Memory B cell (primary cell): ENCODE results near the gene CPLX1.

ENCODE experiments used
- ATAC-seq: fragments of 150-1000 bp; cut with Tn5 transposase; 2 replicates; pipeline ENCODE4 v1.10.0; 2021; ENCODE audit warnings: low read depth, mild to moderate bottlenecking, moderate library complexity
- DNase-seq, 2 donors: peaks; one replicate each; pipeline ENCODE4 v3.0.0; 2022; ENCODE audit warnings: low spot score in 2 of 2
- H3K27ac Mint-ChIP-seq: one replicate; pipeline ENCODE4 v1.8.0; 2022; ENCODE audit warnings: mild to moderate bottlenecking, moderate library complexity, mixed read lengths
- H3K27me3 Mint-ChIP-seq: one replicate; pipeline ENCODE4 v1.8.0; 2022; ENCODE audit warnings: mixed read lengths
- H3K36me3 Mint-ChIP-seq: one replicate; pipeline ENCODE4 v1.8.0; 2022; ENCODE audit warnings: mild to moderate bottlenecking, mixed read lengths
- H3K4me1 Mint-ChIP-seq: one replicate; pipeline ENCODE4 v1.8.0; 2022; ENCODE audit warnings: mixed read lengths
- H3K4me3 Mint-ChIP-seq: one replicate; pipeline ENCODE4 v1.8.0; 2022; ENCODE audit warnings: mild to moderate bottlenecking, moderate library complexity, mixed read lengths
- H3K9me3 Mint-ChIP-seq: one replicate; pipeline ENCODE4 v1.8.0; 2022; ENCODE audit warnings: mixed read lengths

CPLX1 gene

DNA sequence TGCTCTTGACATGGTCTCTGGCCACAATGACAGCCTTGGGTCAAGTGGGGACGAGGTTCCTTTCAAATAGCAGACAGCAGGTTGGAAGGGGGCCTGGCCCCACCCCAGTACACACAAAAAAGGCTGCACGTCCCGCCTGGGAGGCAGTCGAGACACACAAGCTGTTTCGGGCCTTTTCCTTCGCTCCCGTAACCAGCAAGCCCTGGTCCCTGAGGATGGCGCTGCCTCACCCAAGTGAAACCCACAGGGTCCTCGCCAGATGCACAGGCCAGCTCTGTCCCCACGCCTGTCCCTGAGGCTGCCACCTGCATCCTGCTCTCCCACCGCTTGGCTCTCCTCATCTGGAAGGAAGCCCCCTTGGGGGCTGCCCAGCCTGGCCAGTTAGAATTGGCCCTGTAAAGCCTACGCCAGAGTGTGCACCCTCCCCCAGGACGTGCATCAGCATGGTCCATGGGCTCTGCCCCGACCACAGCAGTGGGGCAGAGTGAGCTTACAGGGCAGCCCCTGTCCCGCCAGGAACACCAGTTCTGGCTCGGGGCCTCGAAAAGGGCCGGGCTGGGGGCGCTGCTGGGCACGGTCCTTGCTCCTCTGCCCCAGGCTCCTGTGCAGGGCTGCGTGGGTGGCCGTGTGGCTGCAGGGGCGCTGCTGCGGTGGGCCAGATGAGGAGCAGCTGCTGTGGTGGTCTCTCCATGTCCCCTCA, 2.0 kb downstream of the CPLX1 start:
- H3K4me1 Mint-ChIP-seq: peaks cover 10% of the 10 kb centered on the region
- ATAC-seq (no peak), DNase-seq (no peak)
- peaks cover 25% of the 10 kb centered on the region for H3K27me3 Mint-ChIP-seq
- no peak overlapping the region for H3K4me3 Mint-ChIP-seq
- H3K9me3 Mint-ChIP-seq: peaks cover 3% of the 10 kb centered on the region
- H3K36me3 Mint-ChIP-seq: peaks cover 9% of the 10 kb centered on the region
- no peak overlapping the region for H3K27ac Mint-ChIP-seq

DNA sequence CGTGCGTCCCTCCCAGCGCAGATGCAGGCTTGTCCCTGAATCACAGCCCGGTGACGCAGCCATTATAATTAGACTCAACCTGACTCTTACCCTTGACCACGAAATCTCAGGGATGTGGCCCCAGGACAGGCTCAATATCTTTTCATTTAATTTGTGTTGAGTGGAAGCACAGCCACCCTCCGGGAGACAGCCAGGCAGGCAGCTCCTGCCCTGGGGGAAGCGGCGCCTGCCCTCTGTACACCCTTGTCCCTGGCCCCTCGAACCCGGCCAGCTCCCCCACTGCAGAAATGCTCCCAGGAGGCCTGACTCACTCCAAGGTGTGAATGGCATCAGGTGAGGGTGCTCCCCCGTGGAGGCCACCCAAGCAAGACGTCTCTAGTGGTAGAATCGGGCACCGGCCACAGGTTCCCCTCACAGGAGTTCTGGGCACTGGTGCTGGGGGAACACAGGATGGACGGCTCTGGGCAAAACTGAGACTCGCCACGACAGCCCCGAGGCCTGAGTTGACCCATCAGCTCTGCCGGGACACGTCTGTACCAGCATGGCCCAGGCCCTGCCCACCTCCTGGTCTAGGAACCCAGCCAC, 2.7 kb downstream of the CPLX1 start:
- H3K9me3 Mint-ChIP-seq: peaks cover 3% of the 10 kb centered on the region
- ATAC-seq: no peak
- peaks cover 25% of the 10 kb centered on the region for H3K27me3 Mint-ChIP-seq
- peaks cover 10% of the 10 kb centered on the region for H3K4me1 Mint-ChIP-seq
- DNase-seq: no peak
- H3K27ac Mint-ChIP-seq: no peak overlapping the region
- peaks cover 9% of the 10 kb centered on the region for H3K36me3 Mint-ChIP-seq
- H3K4me3 Mint-ChIP-seq: no peak overlapping the region

DNA sequence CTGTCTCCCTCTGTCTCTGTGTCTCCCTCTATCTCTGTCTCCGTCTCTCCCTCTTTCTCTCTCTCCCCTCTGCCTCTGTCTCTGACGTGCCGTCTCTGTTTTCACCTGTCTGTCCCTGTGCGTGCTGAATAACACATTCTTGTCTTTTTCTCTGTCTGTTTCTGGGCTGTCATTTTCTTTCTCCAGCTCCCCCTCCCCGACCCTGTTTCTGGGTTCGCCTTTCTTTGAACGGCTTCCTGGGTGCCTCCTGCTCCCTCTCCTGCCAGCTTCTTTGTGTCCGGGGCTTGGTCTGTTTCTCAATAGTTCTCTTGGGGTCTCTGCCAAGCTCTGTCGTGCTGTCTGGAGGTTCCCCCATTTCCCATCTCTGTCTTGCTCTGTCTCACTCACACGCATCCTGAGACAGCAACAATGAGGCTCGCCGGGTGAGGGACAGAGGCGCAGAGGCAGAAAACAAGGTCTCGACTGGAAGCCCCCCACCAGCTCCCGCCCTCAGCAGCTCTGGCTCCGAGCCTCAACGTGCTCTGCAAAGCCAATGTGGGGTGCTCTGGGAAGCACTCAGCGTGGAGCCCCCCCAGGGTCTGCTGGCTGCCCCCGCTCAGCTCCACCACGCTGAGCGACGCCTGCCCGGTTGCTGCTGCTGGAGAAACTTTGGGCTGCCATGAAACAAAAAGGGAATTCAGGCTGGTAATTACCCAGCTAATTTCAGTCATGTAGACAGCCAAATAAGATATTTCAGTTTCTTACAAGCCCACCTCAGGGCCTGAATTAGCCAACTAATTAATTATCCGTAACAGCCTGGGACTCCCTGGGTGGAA, 3.4 kb downstream of the CPLX1 start:
- H3K36me3 Mint-ChIP-seq: peaks cover 6% of the 10 kb centered on the region
- ATAC-seq: no peak
- H3K9me3 Mint-ChIP-seq: peaks cover 3% of the 10 kb centered on the region
- peaks cover 6% of the 10 kb centered on the region for H3K4me1 Mint-ChIP-seq
- no peak overlapping the region for H3K4me3 Mint-ChIP-seq
- H3K27ac Mint-ChIP-seq: no peak overlapping the region
- DNase-seq: no peak
- peaks cover 22% of the 10 kb centered on the region for H3K27me3 Mint-ChIP-seq

DNA sequence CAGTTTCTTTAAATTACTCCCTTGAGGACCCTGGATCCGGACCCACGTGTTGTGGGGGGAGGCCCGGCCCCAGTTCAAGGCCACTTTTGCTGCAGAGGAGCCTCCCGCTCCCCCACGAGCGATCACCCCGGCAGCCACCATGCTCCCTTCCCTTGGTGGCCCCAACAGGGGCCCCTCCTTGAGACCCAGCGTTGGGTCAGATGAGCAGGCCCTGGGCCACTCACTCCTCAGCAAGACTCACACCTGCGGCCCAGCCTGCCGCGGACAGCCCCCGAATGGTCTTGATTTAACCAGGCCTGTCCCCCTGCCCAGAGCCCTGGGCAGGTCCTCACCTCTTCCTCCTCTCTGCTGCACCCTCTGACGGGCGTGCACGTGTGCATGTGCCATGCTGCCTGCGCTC, 4.3 kb downstream of the CPLX1 start:
- Mint-ChIP-seq H3K36me3 (peaks cover 6% of the 10 kb centered on the region), H3K4me3 (no peak overlapping the region), H3K9me3 (peaks cover 3% of the 10 kb centered on the region), H3K27ac (no peak overlapping the region), H3K27me3 (peaks cover 23% of the 10 kb centered on the region), H3K4me1 (peaks cover 6% of the 10 kb centered on the region)
- DNase-seq: no peak
- no peak for ATAC-seq

DNA sequence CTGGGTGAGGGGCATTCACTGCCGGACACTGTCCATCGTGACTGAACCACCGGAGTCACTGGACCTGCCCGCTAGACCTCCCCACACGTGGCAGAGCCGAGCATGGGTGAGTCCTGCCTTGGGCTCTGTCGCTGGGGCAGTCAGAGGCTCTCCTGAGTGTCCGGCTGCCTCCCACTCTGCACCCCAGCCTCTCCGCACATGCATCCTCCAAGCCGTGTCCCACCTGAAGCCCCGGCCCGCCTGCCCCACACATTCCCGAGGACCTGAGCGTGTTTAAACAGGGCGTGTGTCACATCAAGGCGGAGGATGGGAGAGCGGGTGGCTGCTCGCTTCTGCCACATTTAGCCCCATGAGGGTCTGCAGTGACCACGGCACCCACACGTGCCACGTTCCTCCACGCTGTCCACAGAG, 4.7 kb downstream of the CPLX1 start:
- peaks cover 3% of the 10 kb centered on the region for H3K9me3 Mint-ChIP-seq

DNA sequence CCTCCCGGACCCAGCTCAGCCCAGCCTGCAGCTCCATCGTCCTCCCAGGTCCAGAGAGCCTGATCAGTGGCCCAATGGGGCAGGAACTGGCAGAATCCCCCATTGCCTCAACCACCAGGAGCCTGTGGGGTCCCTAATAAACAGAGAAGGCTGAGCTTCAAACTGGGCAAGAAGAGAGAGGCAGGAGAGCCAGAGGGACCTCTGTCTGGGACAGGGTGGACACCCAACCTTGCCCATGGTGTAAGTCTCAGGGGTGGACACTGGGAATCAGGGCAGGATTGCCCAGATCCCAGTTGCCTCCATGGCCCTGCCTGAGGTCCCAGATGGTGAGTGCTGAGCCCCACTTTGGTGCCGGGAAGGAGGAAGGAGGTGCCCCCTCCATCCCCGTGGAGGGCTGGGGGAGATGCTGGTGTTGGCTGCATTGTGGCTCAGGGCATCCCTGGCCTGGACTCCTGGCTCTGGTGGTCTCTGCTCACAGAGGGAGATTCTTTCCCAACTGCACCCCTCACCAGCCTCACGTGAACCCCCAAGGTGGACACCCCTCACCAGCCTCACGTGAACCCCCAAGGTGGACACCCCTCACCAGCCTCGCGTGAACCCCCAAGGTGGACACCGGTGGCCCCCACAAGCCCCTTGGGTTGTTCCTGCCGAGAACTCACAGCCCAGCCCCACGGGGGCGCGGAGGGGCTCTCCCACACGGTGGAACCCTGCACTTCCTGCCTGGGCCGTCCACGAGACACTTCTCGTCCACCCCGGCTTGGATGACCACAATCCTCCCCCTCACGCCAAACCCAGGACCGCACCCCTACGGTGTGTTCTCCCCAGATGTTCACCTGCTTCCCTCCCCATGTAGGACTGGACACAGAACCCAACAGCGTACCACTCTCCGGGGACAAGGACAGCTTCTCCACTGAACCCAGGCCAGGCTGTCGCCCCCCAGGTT, 5.4 kb downstream of the CPLX1 start:
- Mint-ChIP-seq H3K27me3 (peaks cover 23% of the 10 kb centered on the region), H3K9me3 (peaks cover 3% of the 10 kb centered on the region), H3K4me1 (peaks cover 6% of the 10 kb centered on the region), H3K27ac (no peak overlapping the region), H3K36me3 (peaks cover 6% of the 10 kb centered on the region), H3K4me3 (no peak overlapping the region)
- no peak for DNase-seq
- ATAC-seq: no peak

More for the DNA sequence above, 4.7 kb downstream of the CPLX1 start:
- ATAC-seq: no peak
- Mint-ChIP-seq H3K4me1 (peaks cover 6% of the 10 kb centered on the region), H3K4me3 (no peak overlapping the region), H3K27ac (no peak overlapping the region), H3K27me3 (peaks cover 23% of the 10 kb centered on the region), H3K36me3 (peaks cover 6% of the 10 kb centered on the region)
- DNase-seq: no peak

DNA sequence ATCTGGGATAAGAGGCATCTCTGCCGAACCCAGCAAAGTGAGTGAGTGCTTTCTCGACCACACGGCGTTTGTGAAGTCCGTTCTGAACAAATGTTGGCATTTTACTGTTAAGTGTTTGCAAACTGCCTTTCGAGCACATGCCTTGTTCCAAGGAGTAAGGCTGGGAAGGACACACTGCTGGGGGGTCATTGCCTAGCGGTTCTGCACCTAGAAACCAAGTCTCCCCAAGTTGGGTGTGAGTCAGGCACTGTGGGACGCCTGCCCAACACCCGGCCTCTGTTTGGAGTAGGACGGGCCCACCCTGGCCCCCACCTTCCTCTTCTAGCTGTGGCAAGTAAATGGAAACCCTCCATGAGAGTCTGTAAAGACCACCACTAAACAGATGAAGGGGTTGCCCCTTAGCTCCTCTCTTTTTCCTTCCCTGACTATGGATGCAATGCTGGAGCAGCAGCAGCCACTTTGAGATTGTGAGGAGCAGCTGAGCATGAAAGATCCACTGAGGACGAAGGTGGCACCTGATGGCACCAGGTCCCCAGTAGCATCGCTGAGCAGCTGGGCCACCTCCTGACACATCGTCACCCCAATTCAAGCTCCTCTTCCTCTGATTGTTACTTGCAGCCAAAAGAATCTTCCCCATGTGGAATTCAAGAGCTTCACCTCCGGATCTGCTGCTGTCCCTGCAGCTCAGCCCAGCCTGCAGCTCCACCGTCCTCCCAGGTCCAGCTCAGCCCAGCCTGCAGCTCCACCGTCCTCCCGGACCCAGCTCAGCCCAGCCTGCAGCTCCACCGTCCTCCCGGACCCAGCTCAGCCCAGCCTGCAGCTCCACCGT, 6.3 kb downstream of the CPLX1 start:
- DNase-seq (no peak), ATAC-seq (no peak)
- Mint-ChIP-seq H3K27me3 (peaks cover 26% of the 10 kb centered on the region), H3K4me3 (no peak overlapping the region), H3K36me3 (peaks cover 6% of the 10 kb centered on the region), H3K9me3 (peaks cover 3% of the 10 kb centered on the region), H3K27ac (no peak overlapping the region), H3K4me1 (peaks cover 6% of the 10 kb centered on the region)

DNA sequence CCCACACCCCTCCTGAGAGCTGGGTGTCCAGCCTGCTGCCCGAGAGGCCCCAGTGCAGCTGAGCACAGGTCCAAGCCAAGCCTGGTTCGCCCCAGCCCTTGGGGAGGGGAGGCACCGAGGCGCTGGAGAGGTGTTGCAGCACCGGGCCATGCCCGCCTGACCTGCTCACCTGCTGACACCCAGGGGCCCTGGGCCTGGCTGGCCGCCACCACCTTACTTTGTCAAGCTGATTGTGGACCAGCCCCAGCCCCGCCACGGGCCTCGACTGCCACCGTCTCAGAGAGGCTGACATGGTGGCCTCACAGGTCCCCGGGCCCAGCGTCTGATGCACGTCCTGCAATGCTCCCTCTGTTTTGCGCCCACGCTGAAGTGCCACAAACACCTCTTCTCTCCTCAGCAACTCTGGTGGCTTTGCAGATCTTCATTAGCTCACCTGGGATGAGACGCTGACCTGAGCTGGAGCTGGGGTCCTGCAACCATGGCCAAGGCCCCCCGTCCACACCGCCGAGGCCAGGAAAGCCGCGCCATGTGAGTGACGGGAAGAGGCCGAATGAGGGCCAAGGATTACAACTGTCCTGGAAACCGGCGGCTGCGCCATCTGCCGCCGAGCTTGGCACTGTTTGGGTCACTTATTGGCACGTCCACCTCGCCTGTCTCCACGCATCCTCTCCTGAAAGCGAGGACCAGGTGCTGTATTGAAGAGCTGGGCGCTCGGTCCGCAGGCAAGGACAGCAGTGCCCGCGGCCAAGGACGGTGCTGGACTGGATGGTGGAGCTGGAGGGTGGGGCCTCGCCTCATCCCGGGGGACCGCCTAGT, 7.6 kb downstream of the CPLX1 start:
- no peak for ATAC-seq
- H3K9me3 Mint-ChIP-seq: peaks cover 3% of the 10 kb centered on the region
- peaks cover 6% of the 10 kb centered on the region for H3K4me1 Mint-ChIP-seq
- H3K27ac Mint-ChIP-seq: no peak overlapping the region
- H3K36me3 Mint-ChIP-seq: peaks cover 6% of the 10 kb centered on the region
- no peak for DNase-seq
- peaks cover 27% of the 10 kb centered on the region for H3K27me3 Mint-ChIP-seq
- no peak overlapping the region for H3K4me3 Mint-ChIP-seq

DNA sequence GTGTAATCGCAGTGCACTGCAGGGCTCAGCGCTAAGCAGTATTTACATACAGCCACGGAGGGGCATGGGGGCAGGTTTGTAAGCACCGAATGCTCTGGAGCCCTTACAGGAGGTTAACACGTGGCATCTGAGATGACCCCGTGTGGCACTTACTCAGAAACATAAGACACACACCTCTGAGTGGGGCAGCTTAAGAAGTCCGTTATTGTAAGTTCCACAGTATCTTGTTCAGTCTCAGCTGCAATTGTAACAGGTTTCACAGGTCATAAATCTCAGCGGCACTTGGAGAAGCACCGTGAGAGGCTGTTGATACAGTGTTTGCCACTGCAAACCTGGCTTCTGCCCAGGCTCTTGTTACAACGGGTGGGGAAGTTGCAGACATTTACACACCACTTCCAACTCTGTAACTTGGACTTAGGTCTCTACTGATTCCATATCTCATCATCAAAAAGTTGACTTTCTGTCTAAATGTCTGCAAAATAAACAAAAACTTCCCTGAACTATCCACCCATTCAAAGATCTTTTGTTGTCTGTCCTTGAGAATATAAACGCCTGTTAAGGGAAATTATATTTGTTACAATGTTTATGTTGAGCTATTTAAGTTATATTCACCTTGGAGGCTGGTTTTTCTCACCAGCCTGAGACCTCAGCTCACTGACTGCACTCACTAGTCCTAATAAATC, 10.3 kb downstream of the CPLX1 start:
- peaks cover 21% of the 10 kb centered on the region for H3K27me3 Mint-ChIP-seq
- H3K9me3 Mint-ChIP-seq: no peaks in the 10 kb centered on the region
- H3K4me1 Mint-ChIP-seq: no peaks in the 10 kb centered on the region
- H3K4me3 Mint-ChIP-seq: no peak overlapping the region
- H3K36me3 Mint-ChIP-seq: peaks cover 2% of the 10 kb centered on the region
- ATAC-seq (no peak), DNase-seq (no peak)
- H3K27ac Mint-ChIP-seq: no peak overlapping the region

DNA sequence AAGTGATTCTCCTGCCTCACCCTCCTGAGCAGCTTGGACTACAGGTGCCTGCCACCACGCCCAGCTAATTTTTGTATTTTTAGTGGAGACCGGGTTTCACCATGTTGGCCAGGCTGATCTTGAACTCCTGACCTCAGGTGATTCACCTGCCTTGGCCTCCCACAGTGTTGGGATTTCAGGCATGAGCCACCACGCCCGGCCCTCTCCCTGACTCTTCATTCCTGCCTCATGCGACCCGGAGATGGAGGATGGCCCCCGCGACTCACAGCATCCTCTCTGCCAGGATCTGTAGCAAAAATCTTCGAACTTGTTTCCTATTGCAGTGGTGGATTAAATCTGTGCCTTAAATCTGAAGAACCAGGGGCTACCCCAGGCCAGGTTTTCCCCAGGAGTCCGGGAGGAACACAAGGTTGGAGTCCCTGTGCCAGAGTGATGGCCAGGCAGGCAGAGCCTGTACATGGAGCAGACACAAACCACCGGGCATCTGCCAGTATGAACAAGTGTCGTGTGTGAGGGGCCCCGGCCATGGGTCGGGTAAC, 11.5 kb downstream of the CPLX1 start:
- H3K9me3 Mint-ChIP-seq: no peaks in the 10 kb centered on the region
- H3K27me3 Mint-ChIP-seq: peaks cover 21% of the 10 kb centered on the region
- no peak overlapping the region for H3K4me3 Mint-ChIP-seq

DNA sequence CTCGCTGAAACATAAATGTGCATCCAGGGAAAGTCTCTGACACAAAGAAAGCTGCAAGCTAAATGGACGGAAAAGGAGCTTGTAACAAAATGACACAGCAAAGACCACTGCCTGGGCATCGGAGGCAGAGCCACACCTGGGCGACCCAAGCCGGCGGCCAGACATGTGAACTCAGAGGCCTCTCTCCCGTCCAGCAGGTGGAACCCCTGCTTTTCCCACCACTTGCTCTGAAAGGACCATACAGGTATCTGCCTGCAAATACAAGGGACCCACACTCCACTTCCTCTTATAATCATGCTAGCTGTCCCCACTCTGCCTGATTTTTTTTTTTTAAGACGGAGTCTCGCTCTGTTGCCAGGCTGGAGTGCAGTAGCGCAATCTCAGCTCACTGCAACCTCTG, 12.0 kb downstream of the CPLX1 start:
- DNase-seq: no peak
- Mint-ChIP-seq H3K9me3 (no peaks in the 10 kb centered on the region), H3K27me3 (peaks cover 21% of the 10 kb centered on the region), H3K27ac (no peak overlapping the region), H3K4me3 (no peak overlapping the region), H3K4me1 (no peaks in the 10 kb centered on the region), H3K36me3 (peaks cover 2% of the 10 kb centered on the region)
- peak; percentile 31 for ATAC-seq

More for the DNA sequence above, 11.5 kb downstream of the CPLX1 start:
- ATAC-seq: no peak
- no peaks in the 10 kb centered on the region for H3K4me1 Mint-ChIP-seq
- no peak overlapping the region for H3K27ac Mint-ChIP-seq
- DNase-seq: no peak
- peaks cover 2% of the 10 kb centered on the region for H3K36me3 Mint-ChIP-seq
